K562 (cell line): ENCODE measurements around the gene NACAD. TPM values are rescaled to one million over a fixed set of nuclear protein-coding genes. Genes with fewer than 3 reads are reported as not detected.

Experiments
- CAMTA2 ChIP-seq: fragments of 250-450 bp; sonication (Bioruptor Pico); conservative IDR thresholded peaks from 2 replicates; pipeline ENCODE4 v1.5.1; 2022
- CLOCK ChIP-seq: fragments of 250-450 bp; sonication (Bioruptor Pico); IDR thresholded peaks from 2 replicates; pipeline ENCODE4 v1.4.0; 2020; ENCODE audit warnings: mild to moderate bottlenecking, moderate library complexity, borderline replicate concordance
- ELF1 ChIP-seq: fragments of 200-800 bp; sonication (Bioruptor generic); IDR thresholded peaks from 2 replicates; pipeline ENCODE4 v1.6.1; 2016; ENCODE audit warnings: missing genetic modification characterization, missing compliant biosample characterization
- GTF2B ChIP-seq: IDR thresholded peaks from 2 replicates; pipeline ENCODE4 v1.6.1; 2011; ENCODE audit not compliant: insufficient read length; ENCODE audit errors: extremely low read depth
- HBP1 ChIP-seq: fragments of 450-650 bp; formaldehyde crosslinking; IDR thresholded peaks from 2 replicates; pipeline ENCODE4 v1.4.0; 2022; ENCODE audit warnings: missing genetic modification characterization
- NFXL1 ChIP-seq: fragments of 450-650 bp; formaldehyde crosslinking; IDR thresholded peaks from 2 replicates; pipeline ENCODE4 v1.4.0; 2021; ENCODE audit warnings: mild to moderate bottlenecking
- POLR2B ChIP-seq: fragments of 450-650 bp; IDR thresholded peaks from 2 replicates; pipeline ENCODE4 v1.6.1; 2018; ENCODE audit warnings: low read depth; ENCODE audit not compliant: partially characterized antibody
- RBM14 ChIP-seq: fragments of 200-400 bp; formaldehyde crosslinking; IDR thresholded peaks from 2 replicates; pipeline ENCODE4 v1.6.1; 2018; ENCODE audit warnings: low read depth, mild to moderate bottlenecking, low read length, moderate library complexity, borderline replicate concordance; ENCODE audit not compliant: insufficient read depth
- SIN3A ChIP-seq, 2 experiments: fragments of 150-350 bp in 1 of 2; IDR thresholded peaks; 2 replicates each; pipeline ENCODE4 v1.6.1; 2011 to 2016; ENCODE audit warnings: borderline replicate concordance in 2 of 2, low read depth in 2 of 2, low read length in 2 of 2, mild to moderate bottlenecking in 2 of 2, moderate library complexity in 2 of 2; ENCODE audit not compliant: control insufficient read depth in 1 of 2
- TAF15 ChIP-seq: fragments of 200-400 bp; formaldehyde crosslinking; IDR thresholded peaks from 2 replicates; pipeline ENCODE4 v1.6.1; 2017; ENCODE audit warnings: mild to moderate bottlenecking, low read depth, low read length, moderate library complexity
- TEAD1 ChIP-seq, 2 experiments: fragments of 450-650 bp in 1 of 2; sonication (generic) in 1 of 2; formaldehyde crosslinking; IDR thresholded peaks; 2 replicates each; pipeline versions ENCODE4 v1.4.0 to v1.8.0; 2020 to 2022; ENCODE audit warnings: mild to moderate bottlenecking in 2 of 2, missing genetic modification reagents in 1 of 2
- ZFX ChIP-seq: sonication (generic); formaldehyde crosslinking; IDR thresholded peaks from 2 replicates; pipeline ENCODE4 v1.8.0; 2022; ENCODE audit warnings: mild to moderate bottlenecking, missing genetic modification reagents, moderate library complexity
- ZKSCAN8 ChIP-seq: fragments of 200-800 bp; sonication (Bioruptor generic); IDR thresholded peaks from 2 replicates; pipeline ENCODE4 v1.6.1; 2016; ENCODE audit warnings: missing genetic modification characterization, missing compliant biosample characterization
- ZNF121 ChIP-seq: sonication (generic); formaldehyde crosslinking; conservative IDR thresholded peaks from 2 replicates; pipeline ENCODE4 v1.8.0; 2022; ENCODE audit warnings: missing genetic modification reagents
- ZNF232 ChIP-seq: sonication (generic); formaldehyde crosslinking; IDR thresholded peaks from 2 replicates; pipeline ENCODE4 v1.8.0; 2022; ENCODE audit warnings: mild to moderate bottlenecking, missing genetic modification reagents
- ZNF75A ChIP-seq: fragments of 450-650 bp; formaldehyde crosslinking; IDR thresholded peaks from 2 replicates; pipeline ENCODE4 v1.4.0; 2020; ENCODE audit warnings: mild to moderate bottlenecking
- ZNF766 ChIP-seq: fragments of 200-800 bp; sonication (Bioruptor generic); conservative IDR thresholded peaks from 2 replicates; pipeline ENCODE4 v1.6.1; 2016; ENCODE audit warnings: missing genetic modification characterization, missing compliant biosample characterization
- ZNF778 ChIP-seq: fragments of 450-650 bp; formaldehyde crosslinking; IDR thresholded peaks from 2 replicates; pipeline ENCODE4 v1.4.0; 2020; ENCODE audit warnings: mild to moderate bottlenecking, moderate library complexity
- polyA plus RNA-seq, 8 experiments: library from polyadenylated mRNA; depleted of rRNA in 4 of 8; stranded (reverse) in 5 of 8; unstranded in 3 of 8; fragments of >200 nt; fragmentation: Nextera tagmentation in 2 of 8; fragmentation: Illumina TruSeq in 1 of 8; extraction: Ambion mirVana in 2 of 8; extraction: Trizol in 1 of 8; gene quantifications; 2 replicates each; pipeline versions ENCODE4 v1.2.1 to v1.2.3, GENCODE V29; 2011 to 2014; ENCODE audit warnings: inconsistent platforms in 1 of 8, missing spikeins in 1 of 8
- total RNA-seq, 7 experiments: library from RNA; depleted of rRNA in 6 of 7; stranded (reverse); fragments of >200 nt in 6 of 7; fragmentation: Illumina TruSeq in 2 of 7; extraction: Trizol in 2 of 7; gene quantifications; 2 replicates each; pipeline versions ENCODE4 v1.2.1 to v1.2.3, GENCODE V29; 2011 to 2021; ENCODE audit warnings: low replicate concordance in 1 of 7
- TF ChIP-seq, protein P1 (sequence below): fragments of 450-650 bp; formaldehyde crosslinking; IDR thresholded peaks from 2 replicates; pipeline ENCODE4 v1.4.0; 2022; ENCODE audit warnings: mild to moderate bottlenecking, moderate library complexity
- TF ChIP-seq, protein P2 (sequence below): fragments of 450-650 bp; IDR thresholded peaks from 2 replicates; pipeline ENCODE4 v1.6.1; 2017; ENCODE audit warnings: mild to moderate bottlenecking, moderate library complexity

NACAD gene
- total and polyA plus RNA-seq, 9 of the 15 experiments (the other 6 are each of a cell fraction or from before 2014, with no cell fraction given), result under 0.01 to 0.03 (median 0.02) TPM; not detected in 5

- peak; percentile 95 for TF ChIP-seq ELF1 (tag)
- TF ChIP-seq, protein P1, sequence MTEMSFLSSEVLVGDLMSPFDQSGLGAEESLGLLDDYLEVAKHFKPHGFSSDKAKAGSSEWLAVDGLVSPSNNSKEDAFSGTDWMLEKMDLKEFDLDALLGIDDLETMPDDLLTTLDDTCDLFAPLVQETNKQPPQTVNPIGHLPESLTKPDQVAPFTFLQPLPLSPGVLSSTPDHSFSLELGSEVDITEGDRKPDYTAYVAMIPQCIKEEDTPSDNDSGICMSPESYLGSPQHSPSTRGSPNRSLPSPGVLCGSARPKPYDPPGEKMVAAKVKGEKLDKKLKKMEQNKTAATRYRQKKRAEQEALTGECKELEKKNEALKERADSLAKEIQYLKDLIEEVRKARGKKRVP (CRISPR knock-in tag), result no peak
- TF ChIP-seq ZNF121 (CRISPR knock-in tag), result no peak
- TF ChIP-seq ZNF232 (CRISPR knock-in tag), result no peak
- TF ChIP-seq POLR2B, result peak; percentile 93
- no peak for TF ChIP-seq ZKSCAN8 (CRISPR knock-in tag)
- TF ChIP-seq CAMTA2, result no peak
- TF ChIP-seq ZNF778, result no peak
- no peak for TF ChIP-seq TAF15
- TF ChIP-seq HBP1 (CRISPR knock-in tag), result no peak
- TF ChIP-seq ZFX (CRISPR knock-in tag), result peak; percentile 98
- no peak for TF ChIP-seq ZNF75A (CRISPR knock-in tag)
- TF ChIP-seq, protein P2, sequence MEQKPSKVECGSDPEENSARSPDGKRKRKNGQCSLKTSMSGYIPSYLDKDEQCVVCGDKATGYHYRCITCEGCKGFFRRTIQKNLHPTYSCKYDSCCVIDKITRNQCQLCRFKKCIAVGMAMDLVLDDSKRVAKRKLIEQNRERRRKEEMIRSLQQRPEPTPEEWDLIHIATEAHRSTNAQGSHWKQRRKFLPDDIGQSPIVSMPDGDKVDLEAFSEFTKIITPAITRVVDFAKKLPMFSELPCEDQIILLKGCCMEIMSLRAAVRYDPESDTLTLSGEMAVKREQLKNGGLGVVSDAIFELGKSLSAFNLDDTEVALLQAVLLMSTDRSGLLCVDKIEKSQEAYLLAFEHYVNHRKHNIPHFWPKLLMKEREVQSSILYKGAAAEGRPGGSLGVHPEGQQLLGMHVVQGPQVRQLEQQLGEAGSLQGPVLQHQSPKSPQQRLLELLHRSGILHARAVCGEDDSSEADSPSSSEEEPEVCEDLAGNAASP, result no peak
- peak; percentile 56; the same call in 1 of the 2 replicates for TF ChIP-seq ZNF766
- no peak for TF ChIP-seq CLOCK
- TF ChIP-seq GTF2B, result no peak
- TF ChIP-seq NFXL1 (CRISPR knock-in tag), result no peak
- TF ChIP-seq RBM14, result peak; percentile 27; the same call in 1 of the 2 replicates
- peak; percentile 90 to 96; a peak in 2 of 4 replicates for TF ChIP-seq SIN3A (IDR thresholded peaks at IDR 0.05; ENCODE audit: borderline replicate concordance in 2 of 2, control insufficient read depth in 1 of 2, low read depth in 2 of 2, low read length in 2 of 2)
- TF ChIP-seq TEAD1 (CRISPR knock-in tag; IDR thresholded peaks at IDR 0.05), result peak; percentile 19 to 91; a peak in 2 of 4 replicates
Observed at GRCh38 chr7:45111298-45112223, 22.8 kb upstream of the NACAD start, which contains the start of gene TBRG4 (continued).
